Activated T-cell treated with anti-CD3 and anti-CD28 coated beads, Interleukin-2, amount 50 U/mL, for 1 hour (primary cell): ENCODE results near the gene STYX.
"Not testable (repeated sequence)": the region's sequence is repeated elsewhere in the genome, so short reads cannot be mapped to it uniquely, and the experiment has no call there.

Experiments used
- DNase-seq: peaks from one replicate; pipeline ENCODE4 v3.0.0-alpha.2; 2020

STYX gene

DNA sequence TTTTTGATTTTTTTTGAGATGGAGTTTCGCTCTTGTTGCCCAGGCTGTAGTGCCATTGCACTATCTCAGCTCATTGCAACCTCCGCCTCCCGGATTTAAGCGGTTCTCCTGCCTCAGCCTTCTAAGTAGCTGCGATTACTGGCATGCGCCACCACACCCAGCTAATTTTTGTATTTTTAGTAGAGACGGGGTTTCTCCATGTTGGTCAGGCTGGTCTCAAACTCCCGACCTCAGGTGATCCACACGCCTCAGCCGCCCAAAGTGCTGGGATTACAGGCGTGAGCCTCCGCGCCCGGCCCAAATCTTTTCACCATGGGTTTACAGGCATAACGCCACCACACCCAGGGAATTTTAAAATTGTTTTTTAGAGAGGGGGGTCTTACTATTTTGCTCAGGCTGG lies 931 bp upstream of the STYX start:
- DNase-seq, result not testable (repeated sequence)

DNA sequence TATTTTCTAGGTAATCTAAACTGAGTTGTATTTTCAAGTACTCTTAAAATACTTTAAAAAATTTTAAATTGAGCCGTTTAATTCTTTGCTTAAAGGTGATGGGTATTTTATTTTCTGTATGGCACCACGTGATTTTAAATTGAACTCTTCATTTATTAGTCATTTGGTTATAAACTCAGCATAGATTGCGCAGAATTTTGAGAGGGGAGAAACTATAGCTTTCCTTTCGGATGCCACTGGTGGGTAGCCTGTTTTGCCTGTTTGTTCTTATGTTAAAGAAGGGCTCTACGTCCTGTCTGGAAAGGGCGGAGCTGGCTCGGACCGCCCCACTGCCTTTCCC lies 411 bp upstream of the STYX start:
- DNase-seq, result no peak

DNA sequence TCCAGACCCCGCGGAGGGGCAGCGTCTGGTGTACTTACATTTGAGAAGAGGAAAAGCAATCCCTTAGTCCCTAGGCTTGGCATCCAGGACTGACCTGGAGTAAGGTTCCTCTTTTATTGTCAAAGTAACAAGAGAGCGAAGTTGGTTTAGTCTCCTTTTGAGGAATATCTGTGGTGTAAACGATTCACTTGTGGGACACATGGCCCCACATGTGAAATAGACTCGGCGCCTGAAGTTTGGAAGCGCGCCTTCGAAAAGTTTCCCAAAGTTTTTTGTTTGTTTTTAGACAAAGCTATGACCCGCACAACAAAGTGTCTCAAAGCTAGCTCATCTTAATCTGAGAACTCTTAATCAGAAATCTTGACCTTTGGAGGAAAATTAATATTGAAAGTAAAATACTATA lies 744 bp downstream of the STYX start:
- DNase-seq, result no peak

DNA sequence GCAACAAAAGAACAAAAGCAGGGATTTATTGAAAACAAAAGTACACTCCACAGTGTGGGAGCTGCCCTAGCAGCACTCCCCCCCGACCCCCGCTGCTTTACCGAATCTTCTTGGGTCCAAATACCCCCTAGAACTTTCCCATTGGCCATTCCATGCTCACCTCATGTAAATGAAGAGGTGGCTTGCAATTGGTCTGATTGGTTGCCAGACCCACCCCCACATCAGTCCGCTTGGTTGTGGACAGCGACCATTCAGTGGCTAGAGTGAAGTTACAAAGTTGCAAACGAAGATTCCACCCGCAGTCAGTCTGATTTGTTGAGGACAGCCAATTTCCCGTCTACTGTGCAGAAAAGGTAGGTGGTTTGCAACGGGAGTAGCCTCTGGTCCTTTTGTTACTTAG lies 3.9 kb downstream of the STYX start:
- DNase-seq, result no peak

DNA sequence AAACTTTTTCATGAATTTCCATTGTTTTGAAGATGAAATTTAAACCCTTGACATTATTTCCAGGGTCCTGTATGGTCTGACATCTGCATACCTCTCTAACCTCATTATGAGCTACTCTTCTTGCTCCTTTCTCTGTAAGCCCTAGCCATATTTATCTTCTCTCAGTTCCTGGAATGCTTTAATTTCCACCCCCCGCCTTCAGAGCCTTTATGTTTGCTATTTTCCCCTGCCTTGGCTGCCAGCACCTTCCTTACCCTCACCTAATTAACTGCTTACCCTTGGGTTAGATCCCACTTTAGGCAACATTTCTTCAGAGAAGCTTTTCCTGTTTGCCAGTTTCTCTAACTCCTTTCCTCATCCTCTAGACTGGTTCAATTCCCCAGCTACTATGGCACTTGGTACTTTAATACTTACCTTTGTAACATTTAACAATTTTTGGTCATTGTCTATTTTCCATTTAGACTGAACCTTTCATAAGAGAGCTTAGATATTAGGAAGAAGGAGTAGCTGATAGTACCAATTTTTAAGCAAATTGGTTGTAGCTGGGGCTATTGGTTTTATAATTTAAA lies 6.0 kb downstream of the STYX start:
- no peak for DNase-seq

DNA sequence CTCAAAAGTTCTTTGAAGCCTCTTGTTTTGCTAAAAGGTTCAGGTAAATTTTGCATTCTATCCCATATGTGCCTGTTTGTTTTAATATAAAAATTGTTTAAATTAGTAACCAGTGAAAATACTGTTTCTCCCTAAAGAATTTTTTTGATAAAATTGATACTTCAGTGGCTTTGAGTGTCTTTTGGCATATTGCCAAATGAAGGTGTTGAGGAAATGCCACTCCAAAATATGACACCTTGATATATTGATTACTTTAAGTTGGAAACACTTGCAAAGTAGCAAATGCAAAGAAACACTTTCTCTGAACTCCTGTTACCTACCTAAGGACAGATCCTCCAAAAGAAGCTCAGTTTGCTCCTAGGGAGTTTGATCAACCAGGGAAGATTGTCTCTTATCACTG lies 8.4 kb downstream of the STYX start:
- DNase-seq, result no peak

DNA sequence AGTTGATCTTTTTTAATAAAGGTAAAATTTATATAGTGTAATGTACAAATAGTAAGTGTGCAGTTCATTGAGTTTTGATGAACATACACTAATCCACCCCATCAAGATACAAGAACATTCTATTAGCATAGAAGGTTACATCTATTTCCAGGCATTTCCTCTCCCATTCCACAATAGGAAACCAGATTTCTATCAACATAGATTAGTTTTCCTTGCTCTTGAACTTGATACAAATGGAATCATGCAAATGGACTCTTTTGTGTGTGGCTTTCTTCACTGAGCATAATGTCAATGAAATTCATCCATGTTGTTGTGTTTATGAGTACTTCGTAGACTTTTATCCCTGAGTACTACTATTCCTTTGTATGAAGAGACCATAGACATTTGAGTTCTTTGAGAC lies 10.8 kb downstream of the STYX start:
- DNase-seq, result no peak

DNA sequence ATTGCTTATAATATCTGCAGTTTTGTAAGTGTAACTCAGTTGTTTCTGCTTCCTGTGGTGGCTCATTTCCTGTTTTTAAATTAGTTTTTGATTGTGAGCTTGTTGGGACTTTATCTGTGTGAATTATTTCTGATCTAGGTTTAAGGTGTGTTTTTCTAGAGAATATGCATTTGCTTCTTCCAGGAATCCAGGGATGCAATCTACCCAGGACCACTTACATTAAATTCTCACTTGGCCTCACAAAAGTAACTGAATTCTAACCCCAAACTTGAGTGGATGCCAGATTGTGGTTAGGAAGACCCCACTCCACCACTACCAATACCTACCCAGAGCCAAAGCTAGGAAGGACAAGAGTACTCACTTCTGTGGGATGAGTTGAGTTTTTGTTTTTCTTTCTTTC lies 11.9 kb downstream of the STYX start:
- no peak for DNase-seq

DNA sequence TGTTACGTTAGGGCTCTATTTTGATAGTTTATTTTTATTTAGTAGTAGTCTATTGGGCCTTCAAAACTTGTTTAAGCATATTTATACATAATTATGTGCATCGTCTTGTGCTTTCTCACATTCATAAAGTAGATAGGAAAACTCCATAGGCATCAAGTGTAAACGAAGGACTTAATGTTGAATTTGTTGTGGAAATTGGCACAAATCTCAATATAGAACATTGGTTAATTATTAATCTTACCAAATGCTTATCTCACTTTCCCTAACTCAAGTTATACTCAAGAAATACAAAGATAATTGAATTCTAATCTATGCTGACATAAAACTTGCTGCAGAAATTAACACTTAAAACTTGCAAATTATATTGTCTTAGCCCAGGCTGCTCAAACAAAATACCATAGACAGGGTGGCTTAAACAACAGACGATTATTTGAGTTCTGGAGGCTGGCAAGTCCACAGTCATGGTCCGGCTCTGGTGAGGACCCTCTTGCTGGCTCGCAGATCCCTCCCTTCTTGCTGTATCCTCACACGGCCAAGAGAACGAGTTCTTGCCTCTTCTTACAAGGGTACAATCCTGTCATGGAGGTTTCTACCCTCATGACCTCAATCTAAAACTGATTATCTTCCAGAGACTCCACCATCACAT lies 18.8 kb downstream of the STYX start:
- DNase-seq, result no peak

DNA sequence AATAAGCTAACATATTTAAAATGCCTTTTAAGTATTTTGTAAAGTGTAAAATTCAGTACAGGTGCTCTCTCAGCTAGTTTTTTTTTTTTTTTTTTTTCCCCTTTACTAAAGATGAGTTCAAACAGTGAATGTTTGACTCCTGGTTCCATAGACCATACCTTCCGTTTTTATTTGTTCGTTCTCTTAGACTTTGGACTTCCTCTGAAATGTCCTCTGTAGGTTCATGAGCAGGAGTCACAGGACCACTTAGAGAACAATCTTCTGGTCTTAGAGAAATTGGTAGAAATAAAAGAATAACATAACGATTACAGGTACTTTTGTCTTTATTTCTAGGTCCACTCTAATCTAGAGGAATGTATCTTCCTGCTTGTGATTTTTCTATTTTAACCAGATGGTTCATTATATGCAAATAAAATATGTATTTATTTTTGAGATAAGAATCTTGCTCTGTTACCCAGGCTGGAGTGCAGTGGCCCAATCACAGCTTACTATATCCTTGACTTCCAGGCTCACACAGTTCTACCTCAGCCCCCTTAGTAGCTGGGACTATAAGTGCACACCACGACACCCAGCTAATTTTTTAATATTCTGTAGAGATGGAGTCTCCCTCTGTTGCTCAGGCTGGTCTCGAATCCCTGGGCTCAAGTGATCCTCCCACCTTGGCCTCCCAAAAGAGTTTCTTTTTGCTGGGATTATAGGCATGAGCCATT lies 25.8 kb downstream of the STYX start:
- DNase-seq, result no peak

DNA sequence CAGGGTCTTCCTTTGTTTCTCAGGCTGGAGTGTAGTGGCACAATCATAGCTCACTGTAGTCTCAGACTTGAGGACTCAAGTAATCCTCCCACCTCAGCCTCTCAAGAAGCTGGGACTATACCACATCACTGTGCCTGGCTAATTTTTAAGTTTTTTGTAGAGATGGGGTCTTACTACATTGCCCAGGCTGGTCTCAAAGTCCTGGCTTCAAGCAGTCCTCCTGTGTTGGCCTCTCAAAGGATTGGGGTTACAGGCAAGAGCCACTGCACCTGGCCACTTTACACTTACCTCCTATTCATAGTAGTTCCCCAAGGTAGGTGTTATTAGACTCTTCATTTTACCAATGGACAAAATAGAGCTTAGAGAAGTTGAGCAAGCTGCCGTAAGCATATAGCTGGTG lies 29.2 kb downstream of the STYX start:
- no peak for DNase-seq

DNA sequence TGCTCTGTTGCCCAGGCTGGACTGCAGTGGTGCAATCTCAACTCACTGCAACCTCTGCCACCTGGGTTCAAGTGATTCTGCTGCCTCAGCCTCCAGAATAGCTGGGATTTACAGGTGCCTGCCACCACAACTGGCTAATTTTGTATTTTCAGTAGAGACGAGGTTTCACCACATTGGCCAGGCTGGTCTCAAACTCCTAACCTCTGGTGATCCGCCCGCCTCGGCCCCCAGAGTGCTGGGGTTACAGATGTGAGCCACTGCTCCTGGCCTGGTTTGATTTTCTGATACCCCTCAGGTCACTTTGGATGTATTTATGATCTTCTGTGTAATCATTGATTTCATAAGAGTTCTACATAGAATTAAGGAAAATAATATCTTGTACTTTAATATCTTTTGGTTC lies 33.0 kb downstream of the STYX start:
- not testable (repeated sequence) for DNase-seq

DNA sequence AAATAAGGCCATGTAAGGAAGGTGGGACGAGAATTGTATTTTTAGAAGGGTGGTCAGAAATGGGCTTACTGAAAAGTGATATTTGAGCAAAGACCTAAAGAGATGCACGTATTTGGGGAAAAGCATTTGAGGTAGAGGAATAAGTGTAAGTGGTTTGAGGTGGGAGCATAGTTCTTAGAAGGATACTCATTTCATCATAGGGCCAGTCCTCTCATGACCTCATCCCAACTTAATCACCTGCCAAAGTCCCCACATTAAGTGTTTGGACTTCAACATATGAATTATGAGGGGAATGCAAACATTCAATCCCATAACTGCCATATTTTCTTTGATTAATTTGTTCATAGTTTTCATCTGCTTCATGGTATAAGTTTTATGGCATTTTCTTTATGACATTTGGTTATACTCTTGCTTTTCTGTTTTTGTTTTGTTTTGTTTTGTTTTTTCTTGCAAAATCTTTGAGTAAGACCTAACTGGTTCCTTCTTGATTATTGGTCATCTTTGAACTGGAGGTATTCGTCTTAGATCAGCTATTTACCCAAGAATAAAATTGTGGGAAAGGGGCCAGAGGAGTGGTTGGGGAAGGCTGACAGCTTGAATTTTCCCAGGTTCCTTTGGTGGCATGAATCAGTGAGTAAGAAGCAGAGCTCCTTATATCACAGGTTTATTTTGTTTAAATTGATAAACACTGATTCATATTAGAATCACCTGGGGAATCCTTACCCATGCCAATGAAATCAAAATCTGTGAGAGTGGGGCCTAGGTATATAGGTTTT lies 37.3 kb downstream of the STYX start:
- DNase-seq, result no peak

DNA sequence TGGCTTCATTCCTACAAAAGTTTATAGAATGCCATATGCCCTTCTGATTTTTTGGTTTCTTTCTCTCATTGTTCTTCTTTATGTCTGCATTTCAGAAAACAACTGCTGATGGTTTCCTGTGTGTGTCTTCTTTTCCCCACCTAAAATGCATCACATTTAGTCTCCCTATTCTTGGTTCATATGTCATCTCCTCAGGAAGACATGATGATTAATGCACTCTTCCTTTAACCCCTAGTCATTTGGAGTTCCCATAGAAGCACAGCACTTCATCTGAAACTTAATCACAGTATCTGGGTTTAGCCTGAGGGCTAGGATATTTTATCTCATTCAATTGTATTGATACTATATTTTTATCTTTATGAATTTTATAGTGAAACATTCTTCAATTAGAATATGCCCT lies 39.9 kb downstream of the STYX start:
- DNase-seq, result no peak

DNA sequence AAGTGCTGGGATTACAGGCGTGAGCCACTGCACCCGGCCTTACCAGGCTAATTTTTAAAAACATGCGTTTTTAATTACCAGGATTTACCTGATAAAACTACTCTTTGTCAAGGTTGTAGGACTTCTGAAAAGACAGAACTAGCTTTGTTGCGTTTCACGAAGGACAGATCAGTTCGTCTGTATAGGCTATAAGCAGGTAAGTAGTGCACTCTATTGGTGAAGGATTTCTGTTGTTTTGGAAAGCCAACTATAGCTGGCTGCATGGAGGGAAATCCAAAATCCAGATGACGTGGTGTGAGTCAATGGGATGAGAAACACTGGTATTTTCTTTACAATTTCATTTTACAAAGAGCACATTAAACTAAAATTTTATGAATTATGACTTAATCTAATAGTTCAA lies 46.9 kb downstream of the STYX start:
- no peak for DNase-seq

DNA sequence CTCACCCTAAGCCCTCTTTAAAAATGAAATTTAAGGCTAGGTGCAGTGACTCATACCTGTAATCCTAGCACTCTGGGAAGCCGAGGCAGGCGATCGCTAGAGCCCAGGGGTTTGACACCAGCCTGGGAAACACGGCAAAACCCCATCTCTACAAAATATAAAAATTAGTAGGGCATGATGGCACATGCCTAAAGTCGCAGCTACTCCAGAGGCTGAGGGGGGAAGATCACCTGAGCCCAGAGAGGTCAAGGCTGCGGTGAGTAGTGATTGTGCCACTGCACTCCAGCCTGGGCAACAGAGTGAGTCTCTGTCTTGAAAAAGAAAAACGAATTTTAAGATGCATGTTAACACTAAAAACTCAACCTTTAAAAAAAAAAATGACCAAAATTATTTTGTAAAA lies 48.7 kb downstream of the STYX start:
- no peak for DNase-seq

DNA sequence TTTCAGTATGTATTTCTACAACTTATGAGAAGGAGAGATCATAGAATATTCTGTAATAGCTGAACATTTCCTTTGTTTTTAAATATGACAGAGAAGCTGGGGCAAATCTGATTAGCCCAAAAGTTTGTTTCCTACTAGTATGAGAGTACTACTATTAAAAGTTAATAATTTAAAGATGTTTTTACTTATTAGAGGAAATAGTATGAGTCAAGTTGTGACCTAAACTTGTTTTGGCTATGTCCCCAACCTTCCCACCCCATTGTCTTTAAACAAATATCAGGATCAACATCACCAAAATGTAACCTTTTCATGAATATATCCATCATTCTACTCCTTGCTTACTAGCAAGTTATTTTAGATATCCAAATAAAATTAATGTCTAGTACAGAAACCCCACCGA lies 50.9 kb downstream of the STYX start:
- no peak for DNase-seq

DNA sequence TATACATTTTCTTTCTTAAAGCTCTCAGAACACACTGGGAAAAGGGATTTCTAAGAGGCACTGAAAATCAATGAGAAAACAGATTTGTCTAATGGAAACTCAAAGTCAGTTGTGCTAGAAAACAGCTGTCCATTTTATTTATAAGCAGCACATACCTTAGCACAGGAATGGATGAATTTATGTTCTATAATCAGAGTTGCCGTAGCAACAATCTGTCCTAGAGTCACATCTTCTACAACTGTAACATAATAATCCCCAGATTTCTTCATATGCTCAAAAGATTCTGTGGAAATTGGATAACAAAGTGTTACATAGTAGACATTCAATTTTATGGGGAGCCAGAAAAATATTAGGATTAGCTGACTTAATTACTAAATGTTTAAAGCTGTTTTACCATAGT lies 51.7 kb downstream of the STYX start:
- DNase-seq, result no peak

DNA sequence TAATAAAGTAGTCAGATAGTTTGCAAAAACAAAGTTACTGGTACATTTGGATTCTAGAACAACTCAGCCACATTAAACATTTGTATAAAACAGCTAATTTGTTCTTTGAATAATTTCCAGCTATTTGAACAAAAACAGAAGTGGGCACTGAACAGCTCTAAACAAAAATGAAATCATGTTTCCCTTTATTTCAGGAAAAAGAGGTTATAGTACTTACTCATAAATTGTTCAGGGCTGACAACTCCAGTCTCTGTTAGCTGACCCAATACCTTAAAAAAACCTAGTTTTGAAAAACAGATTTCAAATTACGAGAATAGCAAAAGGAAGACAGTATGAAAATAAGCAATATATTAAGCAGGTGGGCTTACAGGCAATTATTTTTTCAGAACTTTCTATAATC lies 53.2 kb downstream of the STYX start:
- no peak for DNase-seq

DNA sequence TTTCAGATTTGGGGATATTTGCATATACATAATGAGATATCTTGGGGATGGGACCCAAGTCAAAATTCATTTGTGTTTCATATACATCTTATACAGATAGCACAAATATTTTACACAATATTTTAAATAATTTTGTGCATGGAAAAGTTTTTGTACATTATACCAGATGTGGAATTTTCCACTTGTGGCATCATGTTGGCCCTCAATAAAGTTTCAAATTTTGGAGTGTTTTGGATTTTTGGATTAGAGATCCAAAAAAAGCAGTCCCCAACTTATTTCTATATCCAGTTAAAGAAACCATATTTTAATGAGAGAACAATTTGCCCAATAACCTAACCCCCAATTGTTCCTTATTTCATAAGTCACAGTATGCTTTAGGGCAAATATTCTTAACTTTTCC lies 56.9 kb downstream of the STYX start:
- DNase-seq, result no peak

DNA sequence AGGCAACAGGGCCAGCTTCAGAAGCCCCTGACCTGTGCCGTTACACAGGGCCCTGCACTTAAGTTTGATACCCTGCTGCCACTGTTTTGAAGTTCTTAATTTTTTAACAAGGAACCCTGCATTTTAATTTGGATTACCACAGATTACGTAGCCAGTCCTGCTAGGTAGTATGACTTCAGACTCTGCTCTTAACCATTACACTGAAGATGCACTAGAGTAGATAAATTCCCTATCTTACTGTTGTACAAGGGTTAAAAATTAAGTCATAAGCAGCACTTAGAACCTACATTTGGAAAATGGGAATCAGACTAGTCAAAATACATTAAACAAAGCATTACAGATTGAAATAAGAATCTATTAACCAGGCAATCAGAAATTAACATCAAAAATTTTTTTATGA lies 59.2 kb downstream of the STYX start:
- no peak for DNase-seq

DNA sequence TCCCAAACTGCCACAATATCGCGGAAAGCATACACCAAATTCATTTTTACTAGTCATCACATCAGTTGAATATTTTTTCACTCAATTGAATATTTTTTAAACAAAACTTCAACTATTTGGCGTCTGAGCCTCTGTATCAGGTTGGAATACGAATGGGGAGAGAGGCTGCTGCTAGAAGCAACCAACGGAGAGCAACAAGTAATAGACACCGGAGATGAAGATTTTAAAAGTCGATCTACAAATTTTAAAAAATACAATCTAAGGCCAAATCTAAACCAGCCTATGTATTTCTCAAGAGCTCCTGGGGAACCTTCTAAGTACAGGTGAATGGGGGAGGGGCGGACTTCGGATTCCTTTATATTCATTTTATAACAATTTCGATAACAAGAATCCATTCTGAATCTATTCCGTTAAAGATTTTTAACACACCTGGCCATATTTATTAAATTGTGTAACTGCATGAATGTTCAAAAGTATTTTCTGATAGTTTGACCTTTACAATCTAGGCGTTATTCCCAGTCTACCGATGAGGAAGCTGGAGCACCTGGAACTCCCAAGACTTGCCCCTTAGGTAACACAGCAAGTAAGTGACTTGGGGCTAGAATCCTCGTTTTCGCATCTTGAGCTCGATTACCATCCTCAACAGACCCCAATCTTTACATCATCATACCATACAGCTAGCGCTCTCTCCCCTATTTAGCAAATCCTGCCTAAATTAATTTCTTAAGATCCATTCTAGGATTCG lies 60.2 kb downstream of the STYX start:
- DNase-seq, result no peak

DNA sequence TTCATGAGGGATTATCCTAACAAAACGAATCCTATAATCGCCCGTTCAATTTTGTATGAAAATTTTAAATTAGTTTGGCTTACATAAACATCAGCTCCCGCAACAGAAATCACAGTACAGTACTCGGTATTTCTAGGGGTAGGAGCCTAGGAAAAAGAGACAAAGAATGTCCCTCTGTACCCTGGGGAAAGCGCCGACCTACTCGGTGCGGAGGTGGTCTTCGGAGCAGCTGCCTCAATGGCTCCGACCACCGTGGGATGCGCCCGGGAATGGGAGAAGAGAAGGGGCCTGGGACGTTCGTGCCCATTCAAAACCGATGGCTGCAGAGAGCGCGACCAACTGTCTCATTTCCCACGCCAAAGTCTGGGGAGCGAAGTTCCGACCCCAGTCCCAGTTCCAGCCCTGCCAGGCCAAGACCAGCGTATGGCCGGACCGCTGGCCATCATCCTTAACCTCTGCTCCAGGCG lies 60.8 kb downstream of the STYX start:
- DNase-seq, result no peak
